Astrocyte (in vitro differentiated cells and primary cell): ENCODE data around the gene METTL26. TPM values are rescaled to one million over a fixed set of nuclear protein-coding genes. Genes with fewer than 3 reads are reported as not detected.
A peak's percentile ranks its signal among the peaks of the same experiment; 100 is the strongest.

Experiments used
- DNase-seq: peaks from one replicate; pipeline ENCODE4 v3.0.0-alpha.2; 2010; ENCODE audit warnings: low read depth
- FAIRE-seq: peaks from 2 replicates; lab custom pipeline; 2011; peaks lifted over from hg19 to GRCh38; lab: Jason Lieb, UNC
- H2AFZ ChIP-seq: 2 replicates; pipeline ENCODE4 v1.6.0; 2012; ENCODE audit warnings: low read depth, low read length, inconsistent platforms
- H3K27ac ChIP-seq: 2 replicates; pipeline ENCODE4 v1.5.1; 2011; ENCODE audit warnings: low read depth, low read length, inconsistent platforms
- H3K27me3 ChIP-seq: 2 replicates; pipeline ENCODE4 v1.6.0; 2011; ENCODE audit warnings: low read length, inconsistent platforms; ENCODE audit not compliant: insufficient read depth
- H3K36me3 ChIP-seq: 2 replicates; pipeline ENCODE4 v1.5.1; 2011; ENCODE audit warnings: low read length, inconsistent platforms; ENCODE audit not compliant: insufficient read depth
- H3K4me1 ChIP-seq: 2 replicates; pipeline ENCODE4 v1.5.1; 2011; ENCODE audit warnings: low read length, inconsistent platforms; ENCODE audit not compliant: insufficient read depth
- H3K4me2 ChIP-seq: 2 replicates; pipeline ENCODE4 v1.6.0; 2012; ENCODE audit warnings: low read length, inconsistent platforms
- H3K4me3 ChIP-seq: 2 replicates; pipeline ENCODE4 v1.5.1; 2011; ENCODE audit warnings: low read depth, mild to moderate bottlenecking, low read length, inconsistent platforms; ENCODE audit not compliant: insufficient read depth
- H3K79me2 ChIP-seq: 2 replicates; pipeline ENCODE4 v1.6.0; 2012; ENCODE audit warnings: mild to moderate bottlenecking, low read length, inconsistent platforms; ENCODE audit not compliant: insufficient read depth
- H3K9ac ChIP-seq: 2 replicates; pipeline ENCODE4 v1.6.0; 2012; ENCODE audit warnings: mild to moderate bottlenecking, low read length, inconsistent platforms
- H3K9me3 ChIP-seq: 2 replicates; pipeline ENCODE4 v1.5.1; 2012; ENCODE audit warnings: low read depth, mild to moderate bottlenecking, low read length, inconsistent platforms; ENCODE audit not compliant: insufficient read depth
- H4K20me1 ChIP-seq: 2 replicates; pipeline ENCODE4 v1.6.0; 2012; ENCODE audit warnings: low read length, inconsistent platforms; ENCODE audit not compliant: insufficient read depth
- H3K27ac Mint-ChIP-seq: one replicate; pipeline ENCODE4 v1.8.0; 2021; ENCODE audit warnings: mild to moderate bottlenecking, mixed read lengths; ENCODE audit not compliant: unreplicated experiment
- H3K27me3 Mint-ChIP-seq: one replicate; pipeline ENCODE4 v1.8.0; 2021; ENCODE audit warnings: low read depth, mixed read lengths; ENCODE audit not compliant: unreplicated experiment
- H3K36me3 Mint-ChIP-seq: one replicate; pipeline ENCODE4 v1.8.0; 2021; ENCODE audit warnings: low read depth, mixed read lengths; ENCODE audit not compliant: unreplicated experiment
- H3K4me1 Mint-ChIP-seq: one replicate; pipeline ENCODE4 v1.8.0; 2021; ENCODE audit warnings: low read depth, mixed read lengths; ENCODE audit not compliant: unreplicated experiment
- H3K4me3 Mint-ChIP-seq: one replicate; pipeline ENCODE4 v1.8.0; 2021; ENCODE audit warnings: mild to moderate bottlenecking, moderate library complexity, mixed read lengths; ENCODE audit not compliant: unreplicated experiment
- H3K9me3 Mint-ChIP-seq: one replicate; pipeline ENCODE4 v1.8.0; 2021; ENCODE audit warnings: mild to moderate bottlenecking, mixed read lengths; ENCODE audit not compliant: unreplicated experiment
- EZH2 ChIP-seq: IDR thresholded peaks from 2 replicates; pipeline ENCODE4 v1.6.1; 2012; ENCODE audit warnings: mild to moderate bottlenecking, low read length, inconsistent platforms; ENCODE audit not compliant: insufficient read depth
- total RNA-seq: library from RNA; stranded (reverse); gene quantifications from 2 replicates; pipeline ENCODE4 v1.2.1, GENCODE V29; 2021
- TF ChIP-seq, protein P1 (sequence below): IDR thresholded peaks from 2 replicates; pipeline ENCODE4 v1.5.1; 2011; ENCODE audit warnings: low read depth, mild to moderate bottlenecking, inconsistent platforms, low read length, moderate library complexity; ENCODE audit not compliant: insufficient read depth

METTL26 gene
- total RNA-seq, 1 donor from 2014 or later = 56.4 TPM

DNA sequence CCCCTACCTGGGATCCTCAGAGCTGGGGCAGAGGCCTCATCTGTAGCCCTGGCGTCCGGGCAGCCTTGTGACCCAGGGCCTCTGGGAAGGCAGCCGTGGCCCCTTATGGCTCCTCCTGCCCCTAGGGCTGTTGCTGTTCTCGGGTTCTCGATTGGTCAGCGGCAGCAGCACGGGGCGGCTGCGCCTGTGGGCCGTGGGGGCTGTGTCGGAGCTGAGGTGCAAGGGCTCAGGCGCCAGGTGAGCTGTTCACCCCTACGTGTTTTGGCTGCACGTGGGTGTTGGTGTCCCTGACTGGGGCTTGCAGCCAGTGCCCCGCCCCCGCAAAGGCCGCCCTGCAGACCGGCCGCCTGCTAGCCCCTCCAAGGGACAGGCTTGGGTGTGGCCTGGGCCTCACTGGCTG lies 26.0 kb upstream of the METTL26 start:
- TF ChIP-seq, protein P1, sequence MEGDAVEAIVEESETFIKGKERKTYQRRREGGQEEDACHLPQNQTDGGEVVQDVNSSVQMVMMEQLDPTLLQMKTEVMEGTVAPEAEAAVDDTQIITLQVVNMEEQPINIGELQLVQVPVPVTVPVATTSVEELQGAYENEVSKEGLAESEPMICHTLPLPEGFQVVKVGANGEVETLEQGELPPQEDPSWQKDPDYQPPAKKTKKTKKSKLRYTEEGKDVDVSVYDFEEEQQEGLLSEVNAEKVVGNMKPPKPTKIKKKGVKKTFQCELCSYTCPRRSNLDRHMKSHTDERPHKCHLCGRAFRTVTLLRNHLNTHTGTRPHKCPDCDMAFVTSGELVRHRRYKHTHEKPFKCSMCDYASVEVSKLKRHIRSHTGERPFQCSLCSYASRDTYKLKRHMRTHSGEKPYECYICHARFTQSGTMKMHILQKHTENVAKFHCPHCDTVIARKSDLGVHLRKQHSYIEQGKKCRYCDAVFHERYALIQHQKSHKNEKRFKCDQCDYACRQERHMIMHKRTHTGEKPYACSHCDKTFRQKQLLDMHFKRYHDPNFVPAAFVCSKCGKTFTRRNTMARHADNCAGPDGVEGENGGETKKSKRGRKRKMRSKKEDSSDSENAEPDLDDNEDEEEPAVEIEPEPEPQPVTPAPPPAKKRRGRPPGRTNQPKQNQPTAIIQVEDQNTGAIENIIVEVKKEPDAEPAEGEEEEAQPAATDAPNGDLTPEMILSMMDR = no peak
- TF ChIP-seq EZH2 = no peak
- Histone ChIP-seq H3K4me2 (no peak overlapping the region), H3K27ac (no peak overlapping the region), H3K27me3 (no peaks in the 10 kb centered on the region), H3K4me1 (no peaks in the 10 kb centered on the region), H3K9ac (no peak overlapping the region), H4K20me1 (no peaks in the 10 kb centered on the region), H2AFZ (no peak overlapping the region), H3K4me3 (no peak overlapping the region), H3K36me3 (no peaks in the 10 kb centered on the region), H3K9me3 (no peaks in the 10 kb centered on the region), H3K79me2 (no peaks in the 10 kb centered on the region)
- FAIRE-seq (no peak), DNase-seq (no peak)
- Mint-ChIP-seq H3K27me3 (no peaks in the 10 kb centered on the region), H3K36me3 (peaks cover 2% of the 10 kb centered on the region), H3K4me3 (no peak overlapping the region), H3K9me3 (no peaks in the 10 kb centered on the region), H3K4me1 (no peaks in the 10 kb centered on the region), H3K27ac (no peak overlapping the region)

GRCh38 chr16:661184-661821 lies 25.2 kb upstream of the METTL26 start:
- Histone ChIP-seq H3K4me3 (no peak overlapping the region), H3K4me1 (no peaks in the 10 kb centered on the region), H3K4me2 (no peak overlapping the region), H4K20me1 (no peaks in the 10 kb centered on the region), H3K27me3 (no peaks in the 10 kb centered on the region), H2AFZ (no peak overlapping the region), H3K9ac (no peak overlapping the region), H3K27ac (no peak overlapping the region), H3K36me3 (no peaks in the 10 kb centered on the region), H3K9me3 (no peaks in the 10 kb centered on the region), H3K79me2 (no peaks in the 10 kb centered on the region)
- Mint-ChIP-seq H3K27me3 (no peaks in the 10 kb centered on the region), H3K4me1 (no peaks in the 10 kb centered on the region), H3K27ac (no peak overlapping the region), H3K4me3 (peak overlapping the region; percentile 5), H3K9me3 (no peaks in the 10 kb centered on the region), H3K36me3 (peaks cover 2% of the 10 kb centered on the region)
- FAIRE-seq (no peak), DNase-seq (no peak)
- TF ChIP-seq, protein P1 = no peak
- TF ChIP-seq EZH2 = no peak

DNA sequence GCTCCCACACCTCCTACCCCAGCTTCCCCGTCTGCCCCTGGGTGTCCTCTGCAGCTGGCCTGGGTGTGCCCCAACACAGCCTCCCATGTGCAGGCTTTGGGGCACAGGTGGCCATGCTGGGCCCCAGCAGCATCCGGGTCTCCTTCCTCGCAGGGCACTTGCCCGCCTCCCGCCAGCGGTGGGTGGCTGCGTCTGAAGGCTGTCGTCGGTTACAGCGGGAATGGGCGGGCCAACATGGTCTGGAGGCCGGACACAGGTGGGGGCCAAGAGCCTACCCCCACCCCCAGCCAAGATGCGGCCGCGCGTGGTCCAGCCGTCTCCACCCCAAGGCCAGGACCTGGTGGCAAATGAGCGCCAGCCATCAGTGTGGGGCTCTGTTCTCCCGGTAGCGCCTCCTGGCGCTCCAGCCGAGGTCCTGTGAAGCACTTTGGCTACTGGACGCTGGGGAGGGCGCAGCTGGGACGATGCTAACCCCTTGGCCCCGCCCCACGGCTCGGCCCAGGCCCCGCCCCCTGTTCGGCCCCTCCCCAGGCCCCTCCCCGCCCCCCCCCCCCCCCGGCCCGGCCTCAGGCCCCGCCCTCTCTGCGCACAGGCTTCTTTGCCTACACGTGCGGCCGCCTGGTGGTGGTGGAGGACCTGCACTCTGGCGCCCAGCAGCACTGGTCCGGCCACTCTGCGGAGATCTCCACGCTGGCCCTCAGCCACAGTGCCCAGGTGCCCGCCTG lies 24.5 kb upstream of the METTL26 start:
- Mint-ChIP-seq H3K4me1 (no peaks in the 10 kb centered on the region), H3K27me3 (no peaks in the 10 kb centered on the region), H3K9me3 (no peaks in the 10 kb centered on the region), H3K27ac (no peak overlapping the region), H3K36me3 (peaks cover 2% of the 10 kb centered on the region), H3K4me3 (no peak overlapping the region)
- Histone ChIP-seq H4K20me1 (no peaks in the 10 kb centered on the region), H3K4me2 (peak overlapping the region; percentile 44), H3K4me3 (no peak overlapping the region), H3K4me1 (no peaks in the 10 kb centered on the region), H3K36me3 (no peaks in the 10 kb centered on the region), H2AFZ (peak overlapping the region; percentile 47), H3K27me3 (no peaks in the 10 kb centered on the region), H3K27ac (no peak overlapping the region), H3K9me3 (no peaks in the 10 kb centered on the region), H3K79me2 (no peaks in the 10 kb centered on the region), H3K9ac (no peak overlapping the region)
- no peak for FAIRE-seq
- TF ChIP-seq, protein P1 = peak; percentile 2
- TF ChIP-seq EZH2 = no peak
- DNase-seq = peak; percentile 32
